Regular cardiac myocyte (primary cell): Measurements from ENCODE around the gene IGFBP7. TPM values are rescaled to one million over a fixed set of nuclear protein-coding genes. Genes with fewer than 3 reads are reported as not detected.

ENCODE experiments used
- total RNA-seq: library from RNA; depleted of rRNA; stranded (reverse); fragments of >200 nt; gene quantifications from 2 replicates; pipeline ENCODE4 v1.2.3, GENCODE V29; 2014

The IGFBP7 gene
- total RNA-seq = 579 and 2,784 TPM in 2 replicates

DNA sequence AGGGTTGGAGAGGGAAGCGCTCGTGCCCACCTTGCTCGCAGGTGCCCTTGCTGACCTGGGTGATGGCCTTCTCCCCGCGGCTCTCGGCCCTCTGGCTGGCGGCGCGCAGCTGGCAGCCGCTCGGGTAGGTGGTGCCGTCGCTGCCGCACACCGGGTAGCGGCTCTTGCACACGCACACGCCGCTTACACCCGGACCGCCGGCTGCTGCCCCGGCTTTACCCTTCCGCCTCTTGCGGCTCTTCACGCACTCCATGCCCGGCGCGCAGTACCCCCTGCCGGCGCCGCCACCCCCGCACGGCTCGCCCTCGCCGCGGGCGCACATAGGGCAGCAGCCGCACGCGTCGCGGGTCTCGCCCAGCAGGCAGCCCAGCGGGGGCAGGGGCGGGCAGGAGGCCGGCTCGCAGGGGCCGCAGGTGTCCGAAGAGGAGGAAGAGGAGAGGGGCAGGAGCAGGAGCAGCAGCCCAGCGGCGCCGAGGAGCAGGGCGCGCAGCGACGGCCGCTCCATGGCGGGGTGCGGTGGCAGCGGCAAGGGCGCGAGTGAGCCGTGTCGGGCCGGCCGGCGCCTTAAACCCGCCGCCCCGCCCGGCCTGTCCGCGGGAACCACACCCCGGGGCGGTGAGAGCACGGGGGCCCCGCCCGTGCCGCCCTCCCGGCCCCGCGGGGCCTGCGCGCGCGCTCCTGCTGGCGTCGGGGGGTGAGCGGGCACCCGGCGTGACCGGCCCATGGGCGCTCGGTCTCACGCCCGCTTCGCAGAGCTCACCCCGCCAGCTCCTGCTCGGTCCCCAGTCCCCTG is at the start of gene IGFBP7:
TSS of gene IGFBP7 (minus strand) at position 539 of the 793 bp plus-strand sequence. CDS start at position 505, 34 bp downstream.

Other genes starting within 250 kb of the IGFBP7 start
- gene REST, start 202.5 kb downstream of the IGFBP7 start, total RNA-seq = 23.4 and 40.6 TPM in 2 replicates
- gene NOA1, start 132.8 kb downstream of the IGFBP7 start, total RNA-seq = 12.7 and 14.7 TPM in 2 replicates
- 101 and 126 TPM in 2 replicates for gene POLR2B, start 131.5 kb downstream of the IGFBP7 start, total RNA-seq